ENCODE measurements around the gene ATF7. TPM values are rescaled to one million over a fixed set of nuclear protein-coding genes. Genes with fewer than 3 reads are reported as not detected.

ATF7 gene
- polyA plus RNA-seq, 2 of the 4 experiments (the other 2 are of a cell fraction) = 22.9 to 38.9 TPM

DNA sequence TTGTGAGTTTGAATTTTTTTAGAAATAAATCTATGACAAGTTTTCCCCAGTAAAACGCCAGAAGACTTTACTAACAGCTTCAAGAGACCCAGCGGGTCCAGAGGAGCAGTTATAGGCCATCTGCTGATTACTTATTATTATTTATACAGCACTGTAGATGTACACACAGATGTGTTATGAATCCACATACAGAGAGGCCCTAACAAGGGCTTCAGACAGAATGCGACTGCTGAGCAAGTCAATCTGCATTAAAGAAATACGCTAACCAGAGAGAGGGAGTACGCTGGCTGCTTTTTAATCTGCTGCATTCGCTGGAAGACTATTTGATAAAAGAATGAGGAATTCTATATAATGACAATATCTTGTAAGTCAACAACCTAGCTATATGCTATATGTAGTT is 32.5 kb downstream of the ATF7 start:
- ChIA-PET POLR2A (no interaction called here), CTCF (interaction anchor here (1.0 to 1.3 kb wide), 3 partner anchors 16 to 82 kb away, joined by 3 to 9 read pairs (median 6); partner anchors contain the start of gene ATP5MC2)
- H3K4me3 ChIP-seq = no peak overlapping the region

DNA sequence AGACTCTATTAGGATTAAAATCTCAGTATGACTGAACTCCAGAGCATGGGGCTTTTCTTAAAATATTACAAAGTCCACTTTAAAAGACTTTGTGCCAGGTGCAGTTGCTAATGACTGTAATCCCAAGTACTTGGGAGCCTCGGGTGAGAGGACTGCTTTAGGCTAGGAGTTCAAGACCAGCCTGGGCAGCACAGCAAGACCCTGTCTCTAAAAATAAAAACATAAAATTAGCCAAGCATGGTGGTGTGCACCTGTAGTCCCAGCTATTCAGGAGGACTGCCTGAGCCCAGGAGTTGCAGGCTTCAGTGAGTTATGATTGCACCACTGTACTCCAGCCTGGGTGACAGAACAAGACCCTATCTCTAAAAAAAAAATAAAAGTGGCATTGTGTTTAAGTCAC is 33.2 kb downstream of the ATF7 start:
- ATAC-seq (no peak), DNase-seq (ENCODE audit: low read depth in 1 of 2, low spot score in 1 of 2) (no peak), FAIRE-seq (no peak)
- CTCF ChIA-PET = interaction anchor here (1.0 to 1.6 kb wide), 3 partner anchors 16 to 50 kb away, joined by 3 to 9 read pairs (median 6); no protein-coding TSS in a partner anchor
- H3K9me3 ChIP-seq = no peaks in the 10 kb centered on the region
- H3K4me1 ChIP-seq = peaks cover 16% of the 10 kb centered on the region; the same call in 2 of the 3 replicates
- H3K4me3 ChIP-seq = no peak overlapping the region
- whole genome bisulfite sequencing (ENCODE audit: missing lambda C conversion rate) = 73% methylated on average over 1 of the region's 1 CpG
- H3K4me2 ChIP-seq = no peak overlapping the region
- TF ChIP-seq MYC (IDR thresholded peaks at IDR 0.05; ENCODE audit: borderline replicate concordance, low read length) = no peak
- POLR2A ChIA-PET = no interaction called here
- no peak overlapping the region; a peak in 1 of 6 replicates for H3K27ac ChIP-seq

More for the DNA sequence above, 32.5 kb downstream of the ATF7 start:
- peaks cover 16% of the 10 kb centered on the region; the same call in 2 of the 3 replicates for H3K4me1 ChIP-seq
- no peak overlapping the region for H3K27ac ChIP-seq
- no peak for DNase-seq (ENCODE audit: low read depth in 1 of 2, low spot score in 1 of 2)
- no peaks in the 10 kb centered on the region for H3K9me3 ChIP-seq
- FAIRE-seq = no peak
- H3K4me2 ChIP-seq = no peak overlapping the region
- 92% methylated on average over 6 of the region's 6 CpGs for WGBS (ENCODE audit: missing lambda C conversion rate)
- no peak for ATAC-seq
- TF ChIP-seq NFE2L2 (conservative IDR thresholded peaks at IDR 0.05; ENCODE audit: low read length) (no peak), JUNB (IDR thresholded peaks at IDR 0.05) (no peak), ESRRA (IDR thresholded peaks at IDR 0.05; ENCODE audit: borderline replicate concordance, low read length) (no peak), RNF2 (IDR thresholded peaks at IDR 0.05; ENCODE audit: borderline replicate concordance, low read depth) (no peak)
- TF ChIP-seq, protein P1, sequence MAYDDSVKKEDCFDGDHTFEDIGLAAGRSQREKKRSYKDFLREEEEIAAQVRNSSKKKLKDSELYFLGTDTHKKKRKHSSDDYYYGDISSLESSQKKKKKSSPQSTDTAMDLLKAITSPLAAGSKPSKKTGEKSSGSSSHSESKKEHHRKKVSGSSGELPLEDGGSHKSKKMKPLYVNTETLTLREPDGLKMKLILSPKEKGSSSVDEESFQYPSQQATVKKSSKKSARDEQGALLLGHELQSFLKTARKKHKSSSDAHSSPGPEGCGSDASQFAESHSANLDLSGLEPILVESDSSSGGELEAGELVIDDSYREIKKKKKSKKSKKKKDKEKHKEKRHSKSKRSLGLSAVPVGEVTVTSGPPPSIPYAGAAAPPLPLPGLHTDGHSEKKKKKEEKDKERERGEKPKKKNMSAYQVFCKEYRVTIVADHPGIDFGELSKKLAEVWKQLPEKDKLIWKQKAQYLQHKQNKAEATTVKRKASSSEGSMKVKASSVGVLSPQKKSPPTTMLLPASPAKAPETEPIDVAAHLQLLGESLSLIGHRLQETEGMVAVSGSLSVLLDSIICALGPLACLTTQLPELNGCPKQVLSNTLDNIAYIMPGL (CRISPR knock-in tag; IDR thresholded peaks at IDR 0.05; ENCODE audit: borderline replicate concordance) = no peak

DNA sequence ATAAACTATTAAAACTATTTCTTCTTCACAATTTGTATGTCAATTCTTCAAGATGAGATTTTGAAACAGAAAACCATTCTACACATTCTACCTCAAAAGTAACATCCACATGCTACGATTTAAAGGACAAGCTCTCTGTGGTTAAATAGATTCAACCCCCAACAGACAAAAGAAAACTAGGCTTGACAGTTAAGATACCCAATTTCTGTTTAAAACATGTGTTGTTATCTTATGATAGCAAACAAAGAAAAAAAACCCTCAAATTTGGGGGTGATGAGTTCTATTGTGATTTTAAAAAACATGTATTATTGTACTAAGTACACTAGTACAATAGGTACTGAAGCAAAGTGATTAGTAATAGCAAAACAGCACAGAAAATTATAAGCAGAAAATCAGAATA is 33.8 kb downstream of the ATF7 start:
- Histone ChIP-seq H3K9me3 (no peaks in the 10 kb centered on the region), H3K4me2 (no peak overlapping the region), H3K27ac (no peak overlapping the region; a peak in 1 of 6 replicates), H3K4me1 (peaks cover 16% of the 10 kb centered on the region; the same call in 2 of the 3 replicates), H3K4me3 (no peak overlapping the region)
- CTCF ChIA-PET = interaction anchor here (0.7 to 1.6 kb wide), 4 partner anchors 10 to 83 kb away, joined by 3 to 11 read pairs (median 4); partner anchors contain the start of gene ATP5MC2
- DNase-seq (ENCODE audit: low read depth in 1 of 2, low spot score in 1 of 2) = no peak
- no peak for ATAC-seq
- 84% methylated on average over 1 of the region's 1 CpG for WGBS (ENCODE audit: missing lambda C conversion rate)
- TF ChIP-seq NFE2L2 (conservative IDR thresholded peaks at IDR 0.05; ENCODE audit: low read length) (no peak), EP300 (IDR thresholded peaks at IDR 0.05) (no peak), TFCP2L1 (CRISPR knock-in tag; IDR thresholded peaks at IDR 0.05) (no peak), FOSB (CRISPR knock-in tag; IDR thresholded peaks at IDR 0.05) (no peak), ZFP36 (IDR thresholded peaks at IDR 0.05; ENCODE audit: borderline replicate concordance, partially characterized antibody) (no peak), MAFK (IDR thresholded peaks at IDR 0.05; ENCODE audit: partially characterized antibody) (no peak), EHMT2 (IDR thresholded peaks at IDR 0.05; ENCODE audit: low read depth) (no peak), RAD21 (conservative IDR thresholded peaks at IDR 0.05 in 1 of 2, IDR thresholded peaks at IDR 0.05 in 1 of 2) (no peak), CBX8 (IDR thresholded peaks at IDR 0.05) (no peak), ESRRA (IDR thresholded peaks at IDR 0.05; ENCODE audit: borderline replicate concordance, low read length) (no peak), NR3C1 (IDR thresholded peaks at IDR 0.05) (no peak), KDM1A (IDR thresholded peaks at IDR 0.05; ENCODE audit: low read depth) (no peak), HEYL (CRISPR knock-in tag; IDR thresholded peaks at IDR 0.05) (no peak), ZC3H11A (IDR thresholded peaks at IDR 0.05) (no peak)
- TF ChIP-seq, protein P1 (CRISPR knock-in tag; IDR thresholded peaks at IDR 0.05; ENCODE audit: borderline replicate concordance) = no peak
- TF ChIP-seq, protein P2, sequence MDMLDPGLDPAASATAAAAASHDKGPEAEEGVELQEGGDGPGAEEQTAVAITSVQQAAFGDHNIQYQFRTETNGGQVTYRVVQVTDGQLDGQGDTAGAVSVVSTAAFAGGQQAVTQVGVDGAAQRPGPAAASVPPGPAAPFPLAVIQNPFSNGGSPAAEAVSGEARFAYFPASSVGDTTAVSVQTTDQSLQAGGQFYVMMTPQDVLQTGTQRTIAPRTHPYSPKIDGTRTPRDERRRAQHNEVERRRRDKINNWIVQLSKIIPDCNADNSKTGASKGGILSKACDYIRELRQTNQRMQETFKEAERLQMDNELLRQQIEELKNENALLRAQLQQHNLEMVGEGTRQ (IDR thresholded peaks at IDR 0.05) = no peak
- TF ChIP-seq, protein P3, sequence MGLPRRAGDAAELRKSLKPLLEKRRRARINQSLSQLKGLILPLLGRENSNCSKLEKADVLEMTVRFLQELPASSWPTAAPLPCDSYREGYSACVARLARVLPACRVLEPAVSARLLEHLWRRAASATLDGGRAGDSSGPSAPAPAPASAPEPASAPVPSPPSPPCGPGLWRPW (IDR thresholded peaks at IDR 0.05) = no peak
- no peak for FAIRE-seq
- POLR2A ChIA-PET = interaction anchor here (1.5 kb wide), 1 partner anchor 83 kb away, joined by 3 read pairs; no protein-coding TSS in a partner anchor
